GM12875 (cell line): ENCODE measurements around the gene APBA1.

Experiments
- H3K4me3 ChIP-seq: one replicate; pipeline ENCODE4 v1.5.1; 2011; ENCODE audit warnings: low read depth, low read length, control low read depth
- TF ChIP-seq, protein P1 (sequence below): IDR thresholded peaks from 2 replicates; pipeline ENCODE4 v1.5.1; 2011; ENCODE audit warnings: low read depth, mild to moderate bottlenecking, control low read depth, inconsistent platforms, low read length, moderate library complexity, borderline replicate concordance; ENCODE audit not compliant: insufficient read depth

APBA1 gene

GRCh38 chr9:69516353-69517322, 155.5 kb downstream of the APBA1 start:
- no peak overlapping the region for H3K4me3 ChIP-seq
- TF ChIP-seq, protein P1, sequence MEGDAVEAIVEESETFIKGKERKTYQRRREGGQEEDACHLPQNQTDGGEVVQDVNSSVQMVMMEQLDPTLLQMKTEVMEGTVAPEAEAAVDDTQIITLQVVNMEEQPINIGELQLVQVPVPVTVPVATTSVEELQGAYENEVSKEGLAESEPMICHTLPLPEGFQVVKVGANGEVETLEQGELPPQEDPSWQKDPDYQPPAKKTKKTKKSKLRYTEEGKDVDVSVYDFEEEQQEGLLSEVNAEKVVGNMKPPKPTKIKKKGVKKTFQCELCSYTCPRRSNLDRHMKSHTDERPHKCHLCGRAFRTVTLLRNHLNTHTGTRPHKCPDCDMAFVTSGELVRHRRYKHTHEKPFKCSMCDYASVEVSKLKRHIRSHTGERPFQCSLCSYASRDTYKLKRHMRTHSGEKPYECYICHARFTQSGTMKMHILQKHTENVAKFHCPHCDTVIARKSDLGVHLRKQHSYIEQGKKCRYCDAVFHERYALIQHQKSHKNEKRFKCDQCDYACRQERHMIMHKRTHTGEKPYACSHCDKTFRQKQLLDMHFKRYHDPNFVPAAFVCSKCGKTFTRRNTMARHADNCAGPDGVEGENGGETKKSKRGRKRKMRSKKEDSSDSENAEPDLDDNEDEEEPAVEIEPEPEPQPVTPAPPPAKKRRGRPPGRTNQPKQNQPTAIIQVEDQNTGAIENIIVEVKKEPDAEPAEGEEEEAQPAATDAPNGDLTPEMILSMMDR, result no peak

DNA sequence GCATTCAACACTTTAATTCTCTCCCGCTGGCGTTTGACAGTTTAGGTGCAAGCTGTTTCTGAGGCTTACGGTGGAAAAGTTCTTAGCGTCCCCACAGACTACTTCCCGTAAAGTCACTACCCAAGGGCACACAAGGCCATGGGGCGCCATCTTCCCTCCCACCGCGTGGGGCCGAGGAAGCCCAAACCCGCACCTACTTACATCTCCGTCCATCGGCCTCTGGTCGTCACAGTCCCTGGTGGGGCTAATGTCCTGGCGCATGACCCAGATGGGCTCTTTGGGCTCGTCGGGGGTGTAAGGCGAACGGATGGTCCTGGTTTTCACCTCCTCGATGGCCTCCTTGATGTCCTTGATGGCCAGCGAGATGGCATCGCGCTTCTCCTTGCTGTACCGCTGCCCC, 156.4 kb downstream of the APBA1 start:
- H3K4me3 ChIP-seq, result no peak overlapping the region
- TF ChIP-seq, protein P1, result no peak

GRCh38 chr9:69513141-69513820, 158.9 kb downstream of the APBA1 start:
- TF ChIP-seq, protein P1, result no peak
- no peak overlapping the region for H3K4me3 ChIP-seq

- TF ChIP-seq, protein P1, result no peak
Measured at GRCh38 chr9:69504058-69504457, 168.1 kb downstream of the APBA1 start.

DNA sequence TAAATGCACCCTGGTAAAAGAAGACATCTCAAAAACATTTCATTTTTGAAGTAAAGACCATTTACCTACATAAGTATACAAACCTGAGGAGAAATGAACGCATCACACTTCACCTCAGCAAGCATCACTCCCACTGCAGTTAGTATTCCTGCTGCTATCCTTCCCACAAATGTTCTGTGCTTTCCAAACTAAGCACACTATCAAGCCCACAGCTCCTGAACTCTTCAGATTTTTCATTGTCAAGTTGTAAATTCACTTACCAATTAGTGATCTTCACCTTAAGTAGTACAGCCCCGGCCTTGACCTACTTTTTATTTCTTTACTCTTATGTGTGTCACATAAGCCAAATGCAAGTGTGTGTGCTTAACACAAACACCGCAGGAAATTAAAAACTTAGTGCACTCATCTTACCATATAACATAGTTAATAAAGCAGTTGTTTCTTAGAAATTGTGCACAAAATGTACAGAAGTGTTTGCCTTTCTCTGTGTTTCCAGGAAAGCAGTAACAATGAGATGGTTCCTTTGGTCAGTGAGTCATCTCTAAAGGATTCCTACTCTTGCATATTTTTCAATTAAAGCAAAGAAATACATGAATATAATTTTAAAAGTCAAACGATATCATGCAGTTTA, 169.4 kb downstream of the APBA1 start:
- TF ChIP-seq, protein P1, result no peak
- H3K4me3 ChIP-seq, result no peak overlapping the region

More at GRCh38 chr9:69504058-69504457, 168.1 kb downstream of the APBA1 start:
- H3K4me3 ChIP-seq, result no peak overlapping the region

DNA sequence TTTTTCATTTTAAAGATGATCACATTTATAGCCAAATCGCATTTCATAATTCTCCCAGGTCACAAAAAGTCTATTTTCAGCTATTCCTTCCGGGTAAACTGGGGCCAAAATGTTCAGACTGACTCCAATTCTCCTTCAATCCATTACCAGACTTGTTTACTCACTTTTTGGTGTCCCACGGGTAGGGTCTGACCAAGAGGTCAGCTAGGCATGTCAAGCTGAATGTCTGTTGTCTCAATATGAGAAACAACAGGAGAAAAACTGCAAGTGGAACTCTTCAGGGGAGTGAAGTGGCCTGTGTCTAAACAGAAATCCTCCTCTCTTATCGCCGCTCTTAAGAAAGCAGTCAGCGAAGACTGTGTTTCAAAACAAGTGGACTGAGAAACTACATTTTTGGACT, 171.3 kb downstream of the APBA1 start:
- H3K4me3 ChIP-seq, result no peak overlapping the region
- TF ChIP-seq, protein P1, result no peak

- TF ChIP-seq, protein P1, result no peak
- no peak overlapping the region for H3K4me3 ChIP-seq
Measured at GRCh38 chr9:69499959-69500358, 172.2 kb downstream of the APBA1 start.
